HG02759 (cell line): ENCODE results near the gene ELOVL2.
"Not testable (repeated sequence)": the region's sequence is repeated elsewhere in the genome, so short reads cannot be mapped to it uniquely, and the experiment has no call there.

Experiments used
- ATAC-seq: cut with Tn5 transposase; IDR thresholded peaks from one replicate; pipeline ENCODE4 v1.9.1; 2021; ENCODE audit warnings: mild to moderate bottlenecking, moderate library complexity; ENCODE audit not compliant: unreplicated experiment

The ELOVL2 gene

GRCh38 chr6:11043961-11044711, at the start of gene ELOVL2:
TSS of gene ELOVL2 (minus strand) at chr6:11044305. CDS start at chr6:11044230, 75 bp downstream.
- ATAC-seq = peak; percentile 72

GRCh38 chr6:11093376-11093625, 49.2 kb upstream of the ELOVL2 start:
- peak; percentile 18 for ATAC-seq

GRCh38 chr6:11092668-11093375, 48.7 kb upstream of the ELOVL2 start:
- peak; percentile 25 for ATAC-seq

- not testable (repeated sequence) for ATAC-seq
These were observed 47.0 kb upstream of the ELOVL2 start for GRCh38 chr6:11091141-11091540.

GRCh38 chr6:11089695-11090094, 45.6 kb upstream of the ELOVL2 start:
- no peak for ATAC-seq

- not testable (repeated sequence) for ATAC-seq
These were observed 43.2 kb upstream of the ELOVL2 start for GRCh38 chr6:11087141-11087812.

- no peak for ATAC-seq
These were observed 41.8 kb upstream of the ELOVL2 start for GRCh38 chr6:11085758-11086435.

GRCh38 chr6:11083956-11084355, 39.9 kb upstream of the ELOVL2 start:
- no peak for ATAC-seq

GRCh38 chr6:11083491-11083890, 39.4 kb upstream of the ELOVL2 start:
- ATAC-seq = no peak

- ATAC-seq = no peak
These were observed 36.2 kb upstream of the ELOVL2 start for GRCh38 chr6:11080296-11080695.

- ATAC-seq = no peak
These were observed 34.2 kb upstream of the ELOVL2 start for GRCh38 chr6:11078266-11078665.

GRCh38 chr6:11076540-11076939, 32.4 kb upstream of the ELOVL2 start:
- no peak for ATAC-seq

GRCh38 chr6:11072101-11072500, 28.0 kb upstream of the ELOVL2 start:
- no peak for ATAC-seq

GRCh38 chr6:11069760-11070159, 25.7 kb upstream of the ELOVL2 start:
- no peak for ATAC-seq

GRCh38 chr6:11067348-11067747, 23.2 kb upstream of the ELOVL2 start:
- no peak for ATAC-seq

GRCh38 chr6:11066505-11067347, 22.6 kb upstream of the ELOVL2 start:
- no peak for ATAC-seq

GRCh38 chr6:11065436-11066202, 21.5 kb upstream of the ELOVL2 start:
- ATAC-seq = no peak

- ATAC-seq = no peak
These were observed 20.7 kb upstream of the ELOVL2 start for GRCh38 chr6:11064836-11065235.

GRCh38 chr6:11062715-11063114, 18.6 kb upstream of the ELOVL2 start:
- no peak for ATAC-seq

GRCh38 chr6:11062083-11062482, 18.0 kb upstream of the ELOVL2 start:
- no peak for ATAC-seq
